ENCODE data around the gene SMAD7. TPM values are rescaled to one million over a fixed set of nuclear protein-coding genes. Genes with fewer than 3 reads are reported as not detected.

The SMAD7 gene
- total and polyA plus RNA-seq, 4 donors, result 11.8 to 58.8 (median 35.8) TPM

GRCh38 chr18:48947092-48947491 is 3.7 kb downstream of the SMAD7 start:
- H3K27ac ChIP-seq (ENCODE audit: low read depth in 1 of 2, low read length in 1 of 2), result peak overlapping the region; percentile 58 to 61
- peak overlapping the region; percentile 62 for H3K4me3 ChIP-seq
- H3K36me3 ChIP-seq (ENCODE audit: control insufficient read depth in 4 of 4, insufficient read depth in 4 of 4, low read length in 4 of 4), result peaks cover 0 to 15% (median 8%) of the 10 kb centered on the region in 4 donors
- H3K9ac ChIP-seq (ENCODE audit: insufficient read depth in 1 of 2, low read length in 2 of 2), result peak overlapping the region; percentile 50 to 66
- no peaks in the 10 kb centered on the region for H3K27me3 ChIP-seq (ENCODE audit: control insufficient read depth in 3 of 3, insufficient read depth in 3 of 3, low read length in 2 of 3)
- ATAC-seq (ENCODE audit: insufficient read depth, low FRiP score), result no peak
- 35 to 66% methylated on average over 10 of the region's 10 CpGs for WGBS, 2 donors
- H3K4me1 ChIP-seq (ENCODE audit: control insufficient read depth in 5 of 5, insufficient read depth in 5 of 5, low read length in 5 of 5), result peaks cover 7 to 62% (median 27%) of the 10 kb centered on the region in 5 donors
- TF ChIP-seq, protein P1, sequence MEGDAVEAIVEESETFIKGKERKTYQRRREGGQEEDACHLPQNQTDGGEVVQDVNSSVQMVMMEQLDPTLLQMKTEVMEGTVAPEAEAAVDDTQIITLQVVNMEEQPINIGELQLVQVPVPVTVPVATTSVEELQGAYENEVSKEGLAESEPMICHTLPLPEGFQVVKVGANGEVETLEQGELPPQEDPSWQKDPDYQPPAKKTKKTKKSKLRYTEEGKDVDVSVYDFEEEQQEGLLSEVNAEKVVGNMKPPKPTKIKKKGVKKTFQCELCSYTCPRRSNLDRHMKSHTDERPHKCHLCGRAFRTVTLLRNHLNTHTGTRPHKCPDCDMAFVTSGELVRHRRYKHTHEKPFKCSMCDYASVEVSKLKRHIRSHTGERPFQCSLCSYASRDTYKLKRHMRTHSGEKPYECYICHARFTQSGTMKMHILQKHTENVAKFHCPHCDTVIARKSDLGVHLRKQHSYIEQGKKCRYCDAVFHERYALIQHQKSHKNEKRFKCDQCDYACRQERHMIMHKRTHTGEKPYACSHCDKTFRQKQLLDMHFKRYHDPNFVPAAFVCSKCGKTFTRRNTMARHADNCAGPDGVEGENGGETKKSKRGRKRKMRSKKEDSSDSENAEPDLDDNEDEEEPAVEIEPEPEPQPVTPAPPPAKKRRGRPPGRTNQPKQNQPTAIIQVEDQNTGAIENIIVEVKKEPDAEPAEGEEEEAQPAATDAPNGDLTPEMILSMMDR (IDR thresholded peaks at IDR 0.05; ENCODE audit: control extremely low read depth, extremely low read depth), result no peak
- peak in 2 of 3 donors; percentile 23 to 40 for DNase-seq
- H3K9me3 ChIP-seq (ENCODE audit: control insufficient read depth in 4 of 4, insufficient read depth in 3 of 4, low read length in 3 of 4), result no peaks in the 10 kb centered on the region

DNA sequence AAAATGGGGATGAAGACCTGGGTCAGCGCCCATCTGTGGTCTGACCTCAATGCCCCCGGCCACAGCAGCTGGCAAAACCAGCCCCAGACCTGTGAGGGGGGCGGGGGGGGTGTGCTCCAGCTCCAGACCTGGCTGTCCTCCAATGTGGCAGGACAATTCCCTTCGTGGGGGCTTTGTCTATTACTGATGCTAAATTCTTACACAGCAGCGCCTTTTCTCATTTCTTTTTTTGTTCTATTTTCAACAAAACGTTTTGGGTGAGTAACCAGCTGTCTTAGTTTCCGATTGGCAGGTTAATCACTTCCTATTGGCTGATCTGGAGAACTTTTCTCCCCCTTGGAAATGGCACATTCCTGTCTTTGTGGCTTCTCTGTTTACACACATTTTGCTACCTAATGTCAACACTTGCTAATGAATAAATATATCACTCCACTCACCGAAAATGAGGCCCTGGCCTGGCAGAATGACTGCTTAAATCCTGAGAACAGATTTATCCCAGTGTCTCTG is 4.4 kb downstream of the SMAD7 start:
- ATAC-seq (ENCODE audit: insufficient read depth, low FRiP score) (no peak), DNase-seq (peak in 2 of 3 donors; percentile 33 to 72)
- peak overlapping the region in 1 of 2 donors; percentile 83 for H3K27ac ChIP-seq (ENCODE audit: low read depth in 1 of 2, low read length in 1 of 2)
- no peaks in the 10 kb centered on the region for H3K9me3 ChIP-seq (ENCODE audit: control insufficient read depth in 4 of 4, insufficient read depth in 3 of 4, low read length in 3 of 4)
- H3K27me3 ChIP-seq (ENCODE audit: control insufficient read depth in 3 of 3, insufficient read depth in 3 of 3, low read length in 2 of 3), result no peaks in the 10 kb centered on the region
- TF ChIP-seq, protein P1 (IDR thresholded peaks at IDR 0.05; ENCODE audit: control extremely low read depth, extremely low read depth), result no peak
- 28 to 62% methylated on average over 8 of the region's 8 CpGs for WGBS, 2 donors
- peak overlapping the region; percentile 50 to 66 for H3K9ac ChIP-seq (ENCODE audit: insufficient read depth in 1 of 2, low read length in 2 of 2)
- peaks cover 0 to 19% (median 12%) of the 10 kb centered on the region in 4 donors for H3K36me3 ChIP-seq (ENCODE audit: control insufficient read depth in 4 of 4, insufficient read depth in 4 of 4, low read length in 4 of 4)
- no peak overlapping the region for H3K4me3 ChIP-seq
- H3K4me1 ChIP-seq (ENCODE audit: control insufficient read depth in 5 of 5, insufficient read depth in 5 of 5, low read length in 5 of 5), result peaks cover 7 to 69% (median 33%) of the 10 kb centered on the region in 5 donors

GRCh38 chr18:48945953-48946217 is 4.9 kb downstream of the SMAD7 start:
- ATAC-seq (ENCODE audit: insufficient read depth, low FRiP score), result no peak
- Histone ChIP-seq H3K36me3 (ENCODE audit: control insufficient read depth in 4 of 4, insufficient read depth in 4 of 4, low read length in 4 of 4) (peaks cover 0 to 19% (median 14%) of the 10 kb centered on the region in 4 donors), H3K9me3 (ENCODE audit: control insufficient read depth in 4 of 4, insufficient read depth in 3 of 4, low read length in 3 of 4) (no peaks in the 10 kb centered on the region), H3K4me1 (ENCODE audit: control insufficient read depth in 5 of 5, insufficient read depth in 5 of 5, low read length in 5 of 5) (peaks cover 7 to 74% (median 38%) of the 10 kb centered on the region in 5 donors), H3K27ac (ENCODE audit: low read depth in 1 of 2, low read length in 1 of 2) (peak overlapping the region in 1 of 2 donors; percentile 83), H3K27me3 (ENCODE audit: control insufficient read depth in 3 of 3, insufficient read depth in 3 of 3, low read length in 2 of 3) (no peaks in the 10 kb centered on the region), H3K4me3 (no peak overlapping the region), H3K9ac (ENCODE audit: insufficient read depth in 1 of 2, low read length in 2 of 2) (no peak overlapping the region)
- TF ChIP-seq, protein P1 (IDR thresholded peaks at IDR 0.05; ENCODE audit: control extremely low read depth, extremely low read depth), result no peak
- no peak for DNase-seq

DNA sequence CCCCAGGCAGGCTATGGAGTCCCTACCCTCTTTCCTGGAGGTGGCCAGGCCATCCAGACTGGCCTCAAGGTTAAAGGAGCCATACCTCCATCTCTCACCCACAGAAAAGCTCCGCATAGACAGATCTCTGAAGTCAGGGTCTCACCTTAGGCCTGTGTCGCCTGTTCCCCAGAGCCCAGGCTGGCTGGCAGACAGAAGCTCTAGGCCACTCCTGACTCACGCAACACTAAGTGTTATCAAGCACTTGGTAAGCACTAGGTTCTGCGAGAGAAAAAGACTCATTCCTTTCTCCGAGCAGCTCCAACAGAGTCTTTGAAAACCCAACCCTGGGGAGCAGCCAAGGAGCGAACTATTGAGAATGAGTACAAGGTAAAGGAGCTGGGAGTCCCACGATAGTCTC is 6.1 kb downstream of the SMAD7 start:
- H3K27me3 ChIP-seq (ENCODE audit: control insufficient read depth in 3 of 3, insufficient read depth in 3 of 3, low read length in 2 of 3), result no peaks in the 10 kb centered on the region
- peak in 2 of 3 donors; percentile 16 to 62 for DNase-seq
- H3K4me3 ChIP-seq, result no peak overlapping the region
- H3K9ac ChIP-seq (ENCODE audit: insufficient read depth in 1 of 2, low read length in 2 of 2), result peak overlapping the region in 1 of 2 donors; percentile 7
- H3K27ac ChIP-seq (ENCODE audit: low read depth in 1 of 2, low read length in 1 of 2), result peak overlapping the region; percentile 46 to 76
- WGBS, 2 donors, result 49 to 78% methylated on average over 7 of the region's 7 CpGs
- ATAC-seq (ENCODE audit: insufficient read depth, low FRiP score), result peak; percentile 19
- peaks cover 0 to 18% (median 14%) of the 10 kb centered on the region in 4 donors for H3K36me3 ChIP-seq (ENCODE audit: control insufficient read depth in 4 of 4, insufficient read depth in 4 of 4, low read length in 4 of 4)
- TF ChIP-seq, protein P1 (IDR thresholded peaks at IDR 0.05; ENCODE audit: control extremely low read depth, extremely low read depth), result no peak
- H3K4me1 ChIP-seq (ENCODE audit: control insufficient read depth in 5 of 5, insufficient read depth in 5 of 5, low read length in 5 of 5), result peaks cover 10 to 87% (median 46%) of the 10 kb centered on the region in 5 donors
- no peaks in the 10 kb centered on the region for H3K9me3 ChIP-seq (ENCODE audit: control insufficient read depth in 4 of 4, insufficient read depth in 3 of 4, low read length in 3 of 4)

All from lung (tissue), 12 donors.